Measurements from ENCODE around the gene MOXD1. TPM values are rescaled to one million over a fixed set of nuclear protein-coding genes. Genes with fewer than 3 reads are reported as not detected.
"Not testable (repeated sequence)": the region's sequence is repeated elsewhere in the genome, so short reads cannot be mapped to it uniquely, and the experiment has no call there.

Gene MOXD1
- total RNA-seq, 1 donor from 2014 or later = 4.8 TPM

DNA sequence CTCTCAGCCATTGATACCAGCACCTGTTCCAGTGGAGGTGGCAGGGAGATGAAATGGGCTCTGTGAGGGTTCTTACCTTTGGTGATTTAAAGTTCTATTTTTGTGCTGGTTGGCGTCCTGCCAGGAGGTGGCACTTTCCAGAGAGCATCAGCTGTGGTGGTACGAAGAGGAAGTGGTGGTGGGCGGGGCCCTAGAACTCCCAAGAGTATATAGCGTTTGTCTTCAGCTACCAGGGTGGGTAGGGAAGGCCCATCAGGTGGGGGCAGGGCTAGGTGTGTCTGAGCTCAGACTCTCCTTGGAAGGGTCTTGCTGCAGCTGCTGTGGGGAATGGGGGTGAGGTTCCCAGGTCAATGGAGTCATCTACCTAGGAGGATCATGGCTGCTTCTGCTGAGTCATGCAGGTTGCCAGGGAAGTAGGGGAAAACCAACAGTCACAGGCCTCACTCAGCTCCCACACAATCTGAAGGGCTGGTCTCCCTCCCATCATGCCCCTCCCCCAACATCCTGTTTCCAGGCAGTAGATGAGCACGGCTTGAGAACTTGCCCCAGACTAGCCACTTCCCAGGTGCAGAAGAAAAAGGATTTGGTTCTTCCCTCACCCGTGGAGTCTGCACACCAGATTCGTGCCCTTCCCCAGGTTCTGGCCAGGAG is 46.6 kb downstream of the MOXD1 start:
- no peak overlapping the region for H3K27ac Mint-ChIP-seq
- DNase-seq (ENCODE audit: low spot score) = no peak
- no peaks in the 10 kb centered on the region for H3K36me3 ChIP-seq
- H3K4me2 ChIP-seq = no peak overlapping the region
- no peak overlapping the region for H2AFZ ChIP-seq (replicated peaks)
- H3K4me1 ChIP-seq = no peaks in the 10 kb centered on the region
- H4K20me1 ChIP-seq (ENCODE audit: low read depth) = no peaks in the 10 kb centered on the region
- no peak overlapping the region for H3K27ac ChIP-seq
- H3K9me3 ChIP-seq (ENCODE audit: low read depth) = no peaks in the 10 kb centered on the region
- no peaks in the 10 kb centered on the region for H3K4me1 Mint-ChIP-seq
- no peak overlapping the region for H3K9ac ChIP-seq
- no peaks in the 10 kb centered on the region for H3F3A ChIP-seq (ENCODE audit: low read depth)
- H3K4me3 Mint-ChIP-seq = no peak overlapping the region
- H3K36me3 Mint-ChIP-seq = no peaks in the 10 kb centered on the region
- H3K27me3 Mint-ChIP-seq (ENCODE audit: insufficient read depth, low read depth) = peaks cover 7% of the 10 kb centered on the region
- TF ChIP-seq EZH2phosphoT487 (IDR thresholded peaks at IDR 0.05) = no peak
- TF ChIP-seq, protein P1, sequence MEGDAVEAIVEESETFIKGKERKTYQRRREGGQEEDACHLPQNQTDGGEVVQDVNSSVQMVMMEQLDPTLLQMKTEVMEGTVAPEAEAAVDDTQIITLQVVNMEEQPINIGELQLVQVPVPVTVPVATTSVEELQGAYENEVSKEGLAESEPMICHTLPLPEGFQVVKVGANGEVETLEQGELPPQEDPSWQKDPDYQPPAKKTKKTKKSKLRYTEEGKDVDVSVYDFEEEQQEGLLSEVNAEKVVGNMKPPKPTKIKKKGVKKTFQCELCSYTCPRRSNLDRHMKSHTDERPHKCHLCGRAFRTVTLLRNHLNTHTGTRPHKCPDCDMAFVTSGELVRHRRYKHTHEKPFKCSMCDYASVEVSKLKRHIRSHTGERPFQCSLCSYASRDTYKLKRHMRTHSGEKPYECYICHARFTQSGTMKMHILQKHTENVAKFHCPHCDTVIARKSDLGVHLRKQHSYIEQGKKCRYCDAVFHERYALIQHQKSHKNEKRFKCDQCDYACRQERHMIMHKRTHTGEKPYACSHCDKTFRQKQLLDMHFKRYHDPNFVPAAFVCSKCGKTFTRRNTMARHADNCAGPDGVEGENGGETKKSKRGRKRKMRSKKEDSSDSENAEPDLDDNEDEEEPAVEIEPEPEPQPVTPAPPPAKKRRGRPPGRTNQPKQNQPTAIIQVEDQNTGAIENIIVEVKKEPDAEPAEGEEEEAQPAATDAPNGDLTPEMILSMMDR (IDR thresholded peaks at IDR 0.05) = no peak
- no peak for TF ChIP-seq EZH2 (IDR thresholded peaks at IDR 0.05)
- peaks cover 7% of the 10 kb centered on the region for H3K9me3 Mint-ChIP-seq
- H3K27me3 ChIP-seq = no peaks in the 10 kb centered on the region
- no peaks in the 10 kb centered on the region for H3K79me2 ChIP-seq (ENCODE audit: low read depth)
- no peak overlapping the region for H3K4me3 ChIP-seq

DNA sequence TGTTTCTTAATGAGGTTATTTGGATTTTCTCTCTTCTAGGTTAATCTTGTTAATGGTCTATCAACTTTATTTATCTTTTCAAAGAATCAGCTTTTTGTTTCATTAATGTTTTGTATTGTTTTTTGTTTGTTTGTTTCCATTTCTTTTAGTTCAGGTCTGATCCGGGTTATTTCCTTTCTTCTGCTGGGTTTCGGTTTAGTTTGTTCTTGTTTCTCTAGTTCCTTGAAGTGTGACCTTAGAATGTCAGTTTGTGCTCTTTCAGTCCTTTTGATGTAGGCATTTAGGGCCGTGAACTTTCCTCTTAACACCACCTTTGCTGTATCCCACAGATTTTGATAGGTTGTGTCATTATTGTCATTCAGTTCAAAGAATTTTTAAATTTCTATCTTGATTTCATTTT is 49.3 kb downstream of the MOXD1 start:
- not testable (repeated sequence) for H4K20me1 ChIP-seq (ENCODE audit: low read depth); H3K27me3 Mint-ChIP-seq (ENCODE audit: insufficient read depth, low read depth)

DNA sequence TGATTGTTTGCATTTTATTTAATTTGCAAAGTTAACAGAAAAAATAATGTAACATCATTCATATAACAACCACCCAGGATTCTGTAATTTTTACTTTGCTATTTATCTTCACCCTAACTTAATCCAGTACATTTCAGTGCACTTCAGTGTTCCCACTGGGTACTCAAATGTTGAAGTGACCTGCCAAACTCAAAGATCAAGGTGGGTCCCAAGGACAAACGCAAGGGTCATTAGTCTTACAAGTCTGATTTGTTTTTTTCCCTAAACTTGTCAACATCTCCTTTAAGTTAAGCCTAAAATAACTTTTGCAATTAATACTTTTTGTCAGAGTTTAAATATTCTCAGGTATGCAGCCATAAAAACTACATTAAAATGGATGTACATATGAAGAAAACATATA is 53.0 kb downstream of the MOXD1 start:
- H3K4me3 ChIP-seq = no peak overlapping the region
- H4K20me1 ChIP-seq (ENCODE audit: low read depth) = no peaks in the 10 kb centered on the region
- no peak overlapping the region for H3K4me2 ChIP-seq
- no peak overlapping the region for H2AFZ ChIP-seq (replicated peaks)
- no peaks in the 10 kb centered on the region for H3K27me3 ChIP-seq
- H3K9ac ChIP-seq = no peak overlapping the region
- H3K36me3 Mint-ChIP-seq = peaks cover 8% of the 10 kb centered on the region
- TF ChIP-seq, protein P1 (IDR thresholded peaks at IDR 0.05) = no peak
- TF ChIP-seq EZH2phosphoT487 (IDR thresholded peaks at IDR 0.05) (no peak), EZH2 (IDR thresholded peaks at IDR 0.05) (no peak)
- peaks cover 2% of the 10 kb centered on the region for H3K27me3 Mint-ChIP-seq (ENCODE audit: insufficient read depth, low read depth)
- H3K4me3 Mint-ChIP-seq = no peak overlapping the region
- H3K79me2 ChIP-seq (ENCODE audit: low read depth) = no peaks in the 10 kb centered on the region
- H3K36me3 ChIP-seq = no peaks in the 10 kb centered on the region
- no peak overlapping the region for H3K27ac ChIP-seq
- no peaks in the 10 kb centered on the region for H3K9me3 ChIP-seq (ENCODE audit: low read depth)
- peaks cover 3% of the 10 kb centered on the region for H3K4me1 Mint-ChIP-seq
- no peak for DNase-seq (ENCODE audit: low spot score)
- H3K9me3 Mint-ChIP-seq = peaks cover 9% of the 10 kb centered on the region
- no peaks in the 10 kb centered on the region for H3K4me1 ChIP-seq
- H3K27ac Mint-ChIP-seq = no peak overlapping the region
- no peaks in the 10 kb centered on the region for H3F3A ChIP-seq (ENCODE audit: low read depth)

More for the DNA sequence above, 49.3 kb downstream of the MOXD1 start:
- not testable (repeated sequence) for H3K27me3 ChIP-seq; H3K9me3 Mint-ChIP-seq; H3F3A ChIP-seq (ENCODE audit: low read depth); H3K36me3 Mint-ChIP-seq; H3K4me3 Mint-ChIP-seq; H3K9ac ChIP-seq; H3K9me3 ChIP-seq (ENCODE audit: low read depth); H3K79me2 ChIP-seq (ENCODE audit: low read depth); H2AFZ ChIP-seq (replicated peaks); H3K4me2 ChIP-seq; H3K27ac ChIP-seq; H3K27ac Mint-ChIP-seq; H3K36me3 ChIP-seq; DNase-seq (ENCODE audit: low spot score); H3K4me1 ChIP-seq; H3K4me3 ChIP-seq; H3K4me1 Mint-ChIP-seq

DNA sequence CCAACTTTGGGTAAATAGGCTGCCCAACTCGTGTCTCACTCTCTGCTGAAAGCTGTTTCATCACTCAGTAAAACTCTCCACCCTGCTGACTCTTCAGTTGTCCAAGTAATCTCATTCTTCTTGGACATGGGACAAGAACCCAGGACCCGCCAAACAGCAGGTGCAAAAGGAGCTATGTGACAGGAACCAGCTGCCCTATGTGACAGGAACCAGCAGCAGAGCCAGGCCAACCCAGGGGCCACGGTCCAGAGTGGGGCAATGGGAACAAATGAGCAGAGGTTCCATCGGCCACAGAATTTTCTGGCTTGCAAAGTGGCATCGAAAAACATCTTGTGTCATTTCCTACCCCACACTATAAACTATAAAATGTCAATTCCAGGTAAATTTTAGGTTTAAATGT is 56.5 kb downstream of the MOXD1 start:
- peaks cover 8% of the 10 kb centered on the region for H3K36me3 Mint-ChIP-seq
- Histone ChIP-seq H3K9ac (no peak overlapping the region), H3K36me3 (no peaks in the 10 kb centered on the region), H3K27ac (no peak overlapping the region), H3K9me3 (ENCODE audit: low read depth) (no peaks in the 10 kb centered on the region), H3F3A (ENCODE audit: low read depth) (no peaks in the 10 kb centered on the region), H2AFZ (replicated peaks) (no peak overlapping the region), H4K20me1 (ENCODE audit: low read depth) (no peaks in the 10 kb centered on the region), H3K79me2 (ENCODE audit: low read depth) (no peaks in the 10 kb centered on the region), H3K27me3 (no peaks in the 10 kb centered on the region), H3K4me3 (no peak overlapping the region), H3K4me2 (no peak overlapping the region), H3K4me1 (no peaks in the 10 kb centered on the region)
- H3K4me1 Mint-ChIP-seq = peaks cover 3% of the 10 kb centered on the region
- no peak for TF ChIP-seq EZH2phosphoT487 (IDR thresholded peaks at IDR 0.05)
- TF ChIP-seq, protein P1 (IDR thresholded peaks at IDR 0.05) = no peak
- no peak for TF ChIP-seq EZH2 (IDR thresholded peaks at IDR 0.05)
- no peak for DNase-seq (ENCODE audit: low spot score)
- H3K4me3 Mint-ChIP-seq = no peak overlapping the region
- H3K27me3 Mint-ChIP-seq (ENCODE audit: insufficient read depth, low read depth) = no peaks in the 10 kb centered on the region
- H3K9me3 Mint-ChIP-seq = peaks cover 7% of the 10 kb centered on the region
- H3K27ac Mint-ChIP-seq = no peak overlapping the region
